Measurements from ENCODE around the gene PRDX4.
"Not testable (repeated sequence)": the region's sequence is repeated elsewhere in the genome, so short reads cannot be mapped to it uniquely, and the experiment has no call there.

The PRDX4 gene

GRCh38 chrX:23667239-23668177, at the start of gene PRDX4:
TSS of gene PRDX4 (plus strand) at chrX:23667493. CDS start at chrX:23667571, 78 bp downstream.
- DNase-seq: peak; percentile 78

GRCh38 chrX:23621621-23622265, 45.5 kb upstream of the PRDX4 start:
- no peak for DNase-seq

- no peak for DNase-seq
These were observed 43.5 kb upstream of the PRDX4 start for GRCh38 chrX:23623797-23624196.

- no peak for DNase-seq
These were observed 40.6 kb upstream of the PRDX4 start for GRCh38 chrX:23626651-23627050.

- no peak for DNase-seq
These were observed 39.2 kb upstream of the PRDX4 start for GRCh38 chrX:23628131-23628530.

GRCh38 chrX:23631136-23631535, 36.2 kb upstream of the PRDX4 start:
- no peak for DNase-seq

- no peak for DNase-seq
These were observed 33.3 kb upstream of the PRDX4 start for GRCh38 chrX:23633834-23634580.

GRCh38 chrX:23637187-23637586, 30.1 kb upstream of the PRDX4 start:
- DNase-seq: no peak

- no peak for DNase-seq
These were observed 24.3 kb upstream of the PRDX4 start for GRCh38 chrX:23643020-23643419.

- no peak for DNase-seq
These were observed 22.5 kb upstream of the PRDX4 start for GRCh38 chrX:23644744-23645143.

- DNase-seq: no peak
These were observed 11.2 kb upstream of the PRDX4 start for GRCh38 chrX:23656091-23656490.

- no peak for DNase-seq
These were observed 10.6 kb upstream of the PRDX4 start for GRCh38 chrX:23656684-23657083.

GRCh38 chrX:23659339-23659738, 8.0 kb upstream of the PRDX4 start:
- DNase-seq: no peak

- not testable (repeated sequence) for DNase-seq
These were observed 7.1 kb upstream of the PRDX4 start for GRCh38 chrX:23660083-23660765.

GRCh38 chrX:23660766-23661132, 6.5 kb upstream of the PRDX4 start:
- no peak for DNase-seq

- DNase-seq: no peak
These were observed 5.6 kb upstream of the PRDX4 start for GRCh38 chrX:23661671-23662070.

- DNase-seq: no peak
These were observed 5.1 kb upstream of the PRDX4 start for GRCh38 chrX:23662187-23662586.

- DNase-seq: no peak
These were observed 4.4 kb upstream of the PRDX4 start for GRCh38 chrX:23662853-23663252.

- DNase-seq: no peak
These were observed 2.8 kb upstream of the PRDX4 start for GRCh38 chrX:23664496-23664895.

GRCh38 chrX:23666282-23666681, 1.0 kb upstream of the PRDX4 start:
- DNase-seq: no peak

GRCh38 chrX:23668335-23668734, 1.0 kb downstream of the PRDX4 start:
- DNase-seq: no peak

- no peak for DNase-seq
These were observed 3.2 kb downstream of the PRDX4 start for GRCh38 chrX:23670528-23670927.

- no peak for DNase-seq
These were observed 5.8 kb downstream of the PRDX4 start for GRCh38 chrX:23673108-23673507.

Measured in stimulated activated CD4-positive, alpha-beta T cell treated with anti-CD3 and anti-CD28 coated beads, Interleukin-4, amount 100 ng/mL, for 1 hour (primary cell).